K562 (cell line): ENCODE measurements around the gene SLAMF9. TPM values are rescaled to one million over a fixed set of nuclear protein-coding genes. Genes with fewer than 3 reads are reported as not detected.

Experiments used
- ATAC-seq: fragments of 200-7000 bp; cut with Tn5 transposase; 3 replicates; pipeline ENCODE4 v1.9.1; 2020; ENCODE audit warnings: moderate library complexity
- BruUV-seq: library from RNA; stranded (reverse); fragments of 400-500 nt; replicated peaks from 2 replicates; lab custom pipeline; 2021; lab: Mats Ljungman, UMichigan
- CTCF ChIA-PET: fragments of 300-600 bp; formaldehyde crosslinking; extraction: SDS; loops from one replicate; lab custom pipeline; 2021; ENCODE audit warnings: low intra/inter-chr PET ratio; lab: Yijun Ruan, JAX
- POLR2A ChIA-PET: fragments of 300-600, 350-650 bp; sonication (Branson Sonifier 250); formaldehyde crosslinking; extraction: SDS; loops from one replicate; lab custom pipeline; 2021; ENCODE audit warnings: antibody characterized with exemption, inconsistent platforms; lab: Yijun Ruan, JAX
- DNase-seq, 4 experiments: peaks; one replicate each; pipeline versions ENCODE4 v3.0.0 to v3.0.0-alpha.2; 2011 to 2018; ENCODE audit warnings: low spot score in 3 of 4, mixed read lengths in 3 of 4; ENCODE audit errors: extremely low read depth in 1 of 4
- FAIRE-seq: peaks from 2 replicates; lab custom pipeline; 2011; peaks lifted over from hg19 to GRCh38; lab: Jason Lieb, UNC
- H2AFZ ChIP-seq: 2 replicates; pipeline ENCODE4 v1.6.0; 2011; ENCODE audit warnings: low read depth, low read length, control low read depth, inconsistent platforms
- H3K27ac ChIP-seq: fragments of 200-600 bp; 3 replicates; pipeline ENCODE4 v1.8.0; 2011; ENCODE audit warnings: low read depth, mild to moderate bottlenecking, control low read depth, inconsistent platforms, low read length, moderate library complexity, mixed read lengths; ENCODE audit errors: extremely low read depth
- H3K27me3 ChIP-seq, 2 experiments: fragments of 300-600 bp in 1 of 2; 2 replicates in 1 of 2; 3 replicates in 1 of 2; pipeline versions ENCODE4 v1.6.0 to v1.8.0; 2011; ENCODE audit warnings: inconsistent platforms in 2 of 2, low read length in 2 of 2, mild to moderate bottlenecking in 1 of 2, mixed read lengths in 1 of 2, moderate library complexity in 1 of 2; ENCODE audit not compliant: control insufficient read depth in 2 of 2, insufficient read depth in 2 of 2
- H3K36me3 ChIP-seq: fragments of 300-600 bp; 3 replicates; pipeline ENCODE4 v1.8.0; 2011; ENCODE audit warnings: mild to moderate bottlenecking, low read length, inconsistent platforms; ENCODE audit not compliant: control insufficient read depth, insufficient read depth
- H3K4me1 ChIP-seq, 2 experiments: fragments of 200-600 bp in 1 of 2; replicated peaks in 1 of 2; 2 replicates in 1 of 2; 3 replicates in 1 of 2; pipeline versions ENCODE4 v1.5.1 to v1.8.0; 2011; ENCODE audit warnings: inconsistent platforms in 2 of 2, low read length in 2 of 2, mild to moderate bottlenecking in 1 of 2, mixed read lengths in 1 of 2, moderate library complexity in 1 of 2; ENCODE audit not compliant: control insufficient read depth in 2 of 2, insufficient read depth in 2 of 2
- H3K4me2 ChIP-seq: 2 replicates; pipeline ENCODE4 v1.6.1; 2011; ENCODE audit warnings: low read length, control low read depth, inconsistent platforms, mixed read lengths; ENCODE audit not compliant: insufficient read depth
- H3K4me3 ChIP-seq: fragments of 200-600 bp; sonication (generic), shearing (Covaris generic); 2 replicates; pipeline ENCODE4 v1.5.1; 2016; ENCODE audit warnings: control low read depth, inconsistent platforms
- H3K79me2 ChIP-seq: fragments of 200-600 bp; 3 replicates; pipeline ENCODE4 v1.8.0; 2011; ENCODE audit warnings: low read length, inconsistent platforms; ENCODE audit not compliant: control insufficient read depth, insufficient read depth
- H3K9ac ChIP-seq, 2 experiments: 2 replicates each; pipeline versions ENCODE4 v1.6.0 to v1.6.1; 2011; ENCODE audit warnings: low read depth in 2 of 2, low read length in 2 of 2, control low read depth in 1 of 2, inconsistent platforms in 1 of 2, mild to moderate bottlenecking in 1 of 2, mixed read lengths in 1 of 2; ENCODE audit not compliant: insufficient read depth in 1 of 2
- H3K9me1 ChIP-seq: one replicate; pipeline ENCODE4 v1.6.0; 2011; ENCODE audit warnings: inconsistent platforms, mild to moderate bottlenecking, low read length, moderate library complexity; ENCODE audit not compliant: control insufficient read depth, insufficient read depth
- H3K9me3 ChIP-seq: replicated peaks from 2 replicates; pipeline ENCODE4 v1.5.1; 2011; ENCODE audit warnings: low read depth, low read length, inconsistent platforms; ENCODE audit not compliant: control insufficient read depth, insufficient read depth
- H4K20me1 ChIP-seq: replicated peaks from 2 replicates; pipeline ENCODE4 v1.6.1; 2011; ENCODE audit warnings: low read length, inconsistent platforms, mixed read lengths; ENCODE audit not compliant: control insufficient read depth, insufficient read depth
- PHF8 ChIP-seq: fragments of 200-600 bp; sonication (generic); IDR thresholded peaks from 2 replicates; pipeline ENCODE4 v1.6.1; 2012; ENCODE audit warnings: mixed run types, mild to moderate bottlenecking, inconsistent platforms, low read length, moderate library complexity, borderline replicate concordance
- RBBP5 ChIP-seq: fragments of 200-600 bp; sonication (generic); IDR thresholded peaks from 2 replicates; pipeline ENCODE4 v1.6.1; 2012; ENCODE audit warnings: borderline replicate concordance, mild to moderate bottlenecking, low read length, control low read depth, inconsistent platforms; ENCODE audit not compliant: insufficient read depth, poor library complexity, severe bottlenecking
- ZBTB7A ChIP-seq: IDR thresholded peaks from 2 replicates; pipeline ENCODE4 v1.6.1; 2011; ENCODE audit warnings: low read depth, mild to moderate bottlenecking, low read length, moderate library complexity, borderline replicate concordance; ENCODE audit not compliant: control insufficient read depth
- ZNF165 ChIP-seq: fragments of 250-450 bp; sonication (Bioruptor Pico); IDR thresholded peaks from 2 replicates; pipeline ENCODE4 v1.4.0; 2020; ENCODE audit warnings: borderline replicate concordance
- WGBS: fragments of 100-300 bp; shearing (Covaris generic); methylation state at CpG from one replicate; pipeline ENCODE4 v1.1.6; 2016; ENCODE audit warnings: low coverage, mixed read lengths; ENCODE audit not compliant: insufficient coverage; ENCODE audit errors: missing lambda C conversion rate; 5-methylcytosine and 5-hydroxymethylcytosine counted together
- in situ Hi-C: fragments of 300-500 bp; cut with MboI; formaldehyde crosslinking; loops from 4 replicates; pipeline ENCODE4 v1.15.0; 2018; ENCODE audit warnings: inconsistent platforms, mixed read lengths
- intact Hi-C: fragments of 100-400 bp; cut with micrococcal nuclease; formaldehyde crosslinking; loops from 2 replicates; pipeline ENCODE4 v1.14.2; 2022
- polyA plus RNA-seq, 8 experiments: library from polyadenylated mRNA; depleted of rRNA in 4 of 8; stranded (reverse) in 5 of 8; unstranded in 3 of 8; fragments of >200 nt; fragmentation: Nextera tagmentation in 2 of 8; fragmentation: Illumina TruSeq in 1 of 8; extraction: Ambion mirVana in 2 of 8; extraction: Trizol in 1 of 8; gene quantifications; 2 replicates each; pipeline versions ENCODE4 v1.2.1 to v1.2.3, GENCODE V29; 2011 to 2014; ENCODE audit warnings: inconsistent platforms in 1 of 8, missing spikeins in 1 of 8
- total RNA-seq, 7 experiments: library from RNA; depleted of rRNA in 6 of 7; stranded (reverse); fragments of >200 nt in 6 of 7; fragmentation: Illumina TruSeq in 2 of 7; extraction: Trizol in 2 of 7; gene quantifications; 2 replicates each; pipeline versions ENCODE4 v1.2.1 to v1.2.3, GENCODE V29; 2011 to 2021; ENCODE audit warnings: low replicate concordance in 1 of 7
- TF ChIP-seq, protein P1 (sequence below): fragments of 450-650 bp; formaldehyde crosslinking; IDR thresholded peaks from 2 replicates; pipeline ENCODE4 v1.4.0; 2020; ENCODE audit warnings: mild to moderate bottlenecking, mixed read lengths
- TF ChIP-seq, protein P2 (sequence below): fragments of 450-650 bp; IDR thresholded peaks from 2 replicates; pipeline ENCODE4 v1.6.1; 2017; ENCODE audit warnings: mild to moderate bottlenecking, moderate library complexity
- TF ChIP-seq, protein P3 (sequence below): fragments of 250-450 bp; sonication (Bioruptor Pico); IDR thresholded peaks from 2 replicates; pipeline ENCODE4 v1.5.0; 2021; ENCODE audit warnings: mild to moderate bottlenecking, borderline replicate concordance
- TF ChIP-seq, protein P4 (sequence below): fragments of 450-650 bp; IDR thresholded peaks from 2 replicates; pipeline ENCODE4 v1.6.1; 2016; ENCODE audit warnings: mild to moderate bottlenecking
- TF ChIP-seq, protein P5 (sequence below), 2 experiments: IDR thresholded peaks in 1 of 2; conservative IDR thresholded peaks in 1 of 2; 2 replicates each; pipeline ENCODE4 v1.6.1; 2016; ENCODE audit warnings: low read depth in 2 of 2, mild to moderate bottlenecking in 1 of 2, missing compliant biosample characterization in 1 of 2, missing genetic modification characterization in 1 of 2, moderate library complexity in 1 of 2

Gene SLAMF9
- total and polyA plus RNA-seq, 9 of the 15 experiments (the other 6 are each of a cell fraction or from before 2014, with no cell fraction given) = 0.13 to 0.21 TPM; not detected in 7

DNA sequence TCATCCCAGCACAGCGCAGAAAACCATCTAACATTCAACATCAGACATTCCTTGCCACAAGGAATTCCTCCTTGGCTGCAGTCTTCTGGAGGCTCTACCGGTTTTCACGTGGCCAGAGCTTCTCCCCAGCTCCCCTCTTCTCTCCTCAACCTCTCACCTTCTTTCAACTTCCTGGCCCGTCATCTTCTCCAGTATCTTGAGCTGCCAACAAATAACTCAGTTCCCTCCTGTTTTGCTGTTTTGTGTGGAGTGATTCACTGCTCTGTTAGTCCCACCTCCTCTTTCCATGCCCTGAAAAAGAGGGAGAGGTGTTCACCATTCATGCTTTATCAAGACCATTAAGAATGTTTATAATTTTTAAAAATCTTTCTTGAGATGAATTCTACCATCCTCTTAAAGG, 45.2 kb upstream of the SLAMF9 start:
- no peaks in the 10 kb centered on the region for H3K9me3 ChIP-seq
- no peak for ATAC-seq
- no peak overlapping the region for H3K4me3 ChIP-seq
- H3K9me1 ChIP-seq = no peaks in the 10 kb centered on the region
- H2AFZ ChIP-seq = no peak overlapping the region
- in situ Hi-C loops (loop anchor here (25.0 kb wide), 1 partner anchor 812 kb away; no protein-coding TSS in a partner anchor), intact Hi-C loops (no loop called here)
- H3K9ac ChIP-seq = no peak overlapping the region
- no TSS peak for BruUV-seq
- no peaks in the 10 kb centered on the region for H4K20me1 ChIP-seq
- DNase-seq = no peak
- H3K27me3 ChIP-seq = peaks cover 0 to 6% of the 10 kb centered on the region in 2 experiments; a peak in 2 of 5 replicates
- no peak for FAIRE-seq
- H3K36me3 ChIP-seq = no peaks in the 10 kb centered on the region
- CTCF ChIA-PET = no interaction called here
- no peak overlapping the region for H3K4me2 ChIP-seq
- POLR2A ChIA-PET = interaction anchor here (0.6 kb wide), 1 partner anchor 216 kb away, joined by 5 read pairs; no protein-coding TSS in a partner anchor
- WGBS = 0% methylated on average over 4 of the region's 4 CpGs
- no peaks in the 10 kb centered on the region for H3K79me2 ChIP-seq
- no peaks in the 10 kb centered on the region for H3K4me1 ChIP-seq
- no peak overlapping the region for H3K27ac ChIP-seq
- TF ChIP-seq, protein P1, sequence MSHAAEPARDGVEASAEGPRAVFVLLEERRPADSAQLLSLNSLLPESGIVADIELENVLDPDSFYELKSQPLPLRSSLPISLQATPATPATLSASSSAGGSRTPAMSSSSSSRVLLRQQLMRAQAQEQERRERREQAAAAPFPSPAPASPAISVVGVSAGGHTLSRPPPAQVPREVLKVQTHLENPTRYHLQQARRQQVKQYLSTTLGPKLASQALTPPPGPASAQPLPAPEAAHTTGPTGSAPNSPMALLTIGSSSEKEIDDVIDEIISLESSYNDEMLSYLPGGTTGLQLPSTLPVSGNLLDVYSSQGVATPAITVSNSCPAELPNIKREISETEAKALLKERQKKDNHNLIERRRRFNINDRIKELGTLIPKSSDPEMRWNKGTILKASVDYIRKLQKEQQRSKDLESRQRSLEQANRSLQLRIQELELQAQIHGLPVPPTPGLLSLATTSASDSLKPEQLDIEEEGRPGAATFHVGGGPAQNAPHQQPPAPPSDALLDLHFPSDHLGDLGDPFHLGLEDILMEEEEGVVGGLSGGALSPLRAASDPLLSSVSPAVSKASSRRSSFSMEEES (CRISPR knock-in tag) = no peak
- TF ChIP-seq, protein P2, sequence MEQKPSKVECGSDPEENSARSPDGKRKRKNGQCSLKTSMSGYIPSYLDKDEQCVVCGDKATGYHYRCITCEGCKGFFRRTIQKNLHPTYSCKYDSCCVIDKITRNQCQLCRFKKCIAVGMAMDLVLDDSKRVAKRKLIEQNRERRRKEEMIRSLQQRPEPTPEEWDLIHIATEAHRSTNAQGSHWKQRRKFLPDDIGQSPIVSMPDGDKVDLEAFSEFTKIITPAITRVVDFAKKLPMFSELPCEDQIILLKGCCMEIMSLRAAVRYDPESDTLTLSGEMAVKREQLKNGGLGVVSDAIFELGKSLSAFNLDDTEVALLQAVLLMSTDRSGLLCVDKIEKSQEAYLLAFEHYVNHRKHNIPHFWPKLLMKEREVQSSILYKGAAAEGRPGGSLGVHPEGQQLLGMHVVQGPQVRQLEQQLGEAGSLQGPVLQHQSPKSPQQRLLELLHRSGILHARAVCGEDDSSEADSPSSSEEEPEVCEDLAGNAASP = no peak
- TF ChIP-seq ZBTB7A (no peak), RBBP5 (no peak), PHF8 (no peak), ZNF165 (no peak)
- TF ChIP-seq, protein P3, sequence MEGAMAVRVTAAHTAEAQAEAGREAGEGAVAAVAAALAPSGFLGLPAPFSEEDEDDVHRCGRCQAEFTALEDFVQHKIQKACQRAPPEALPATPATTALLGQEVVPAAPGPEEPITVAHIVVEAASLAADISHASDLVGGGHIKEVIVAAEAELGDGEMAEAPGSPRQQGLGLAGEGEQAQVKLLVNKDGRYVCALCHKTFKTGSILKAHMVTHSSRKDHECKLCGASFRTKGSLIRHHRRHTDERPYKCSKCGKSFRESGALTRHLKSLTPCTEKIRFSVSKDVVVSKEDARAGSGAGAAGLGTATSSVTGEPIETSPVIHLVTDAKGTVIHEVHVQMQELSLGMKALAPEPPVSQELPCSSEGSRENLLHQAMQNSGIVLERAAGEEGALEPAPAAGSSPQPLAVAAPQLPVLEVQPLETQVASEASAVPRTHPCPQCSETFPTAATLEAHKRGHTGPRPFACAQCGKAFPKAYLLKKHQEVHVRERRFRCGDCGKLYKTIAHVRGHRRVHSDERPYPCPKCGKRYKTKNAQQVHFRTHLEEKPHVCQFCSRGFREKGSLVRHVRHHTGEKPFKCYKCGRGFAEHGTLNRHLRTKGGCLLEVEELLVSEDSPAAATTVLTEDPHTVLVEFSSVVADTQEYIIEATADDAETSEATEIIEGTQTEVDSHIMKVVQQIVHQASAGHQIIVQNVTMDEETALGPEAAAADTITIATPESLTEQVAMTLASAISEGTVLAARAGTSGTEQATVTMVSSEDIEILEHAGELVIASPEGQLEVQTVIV (CRISPR knock-in tag) = no peak
- TF ChIP-seq, protein P4, sequence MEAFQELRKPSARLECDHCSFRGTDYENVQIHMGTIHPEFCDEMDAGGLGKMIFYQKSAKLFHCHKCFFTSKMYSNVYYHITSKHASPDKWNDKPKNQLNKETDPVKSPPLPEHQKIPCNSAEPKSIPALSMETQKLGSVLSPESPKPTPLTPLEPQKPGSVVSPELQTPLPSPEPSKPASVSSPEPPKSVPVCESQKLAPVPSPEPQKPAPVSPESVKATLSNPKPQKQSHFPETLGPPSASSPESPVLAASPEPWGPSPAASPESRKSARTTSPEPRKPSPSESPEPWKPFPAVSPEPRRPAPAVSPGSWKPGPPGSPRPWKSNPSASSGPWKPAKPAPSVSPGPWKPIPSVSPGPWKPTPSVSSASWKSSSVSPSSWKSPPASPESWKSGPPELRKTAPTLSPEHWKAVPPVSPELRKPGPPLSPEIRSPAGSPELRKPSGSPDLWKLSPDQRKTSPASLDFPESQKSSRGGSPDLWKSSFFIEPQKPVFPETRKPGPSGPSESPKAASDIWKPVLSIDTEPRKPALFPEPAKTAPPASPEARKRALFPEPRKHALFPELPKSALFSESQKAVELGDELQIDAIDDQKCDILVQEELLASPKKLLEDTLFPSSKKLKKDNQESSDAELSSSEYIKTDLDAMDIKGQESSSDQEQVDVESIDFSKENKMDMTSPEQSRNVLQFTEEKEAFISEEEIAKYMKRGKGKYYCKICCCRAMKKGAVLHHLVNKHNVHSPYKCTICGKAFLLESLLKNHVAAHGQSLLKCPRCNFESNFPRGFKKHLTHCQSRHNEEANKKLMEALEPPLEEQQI = no peak
- TF ChIP-seq, protein P5, sequence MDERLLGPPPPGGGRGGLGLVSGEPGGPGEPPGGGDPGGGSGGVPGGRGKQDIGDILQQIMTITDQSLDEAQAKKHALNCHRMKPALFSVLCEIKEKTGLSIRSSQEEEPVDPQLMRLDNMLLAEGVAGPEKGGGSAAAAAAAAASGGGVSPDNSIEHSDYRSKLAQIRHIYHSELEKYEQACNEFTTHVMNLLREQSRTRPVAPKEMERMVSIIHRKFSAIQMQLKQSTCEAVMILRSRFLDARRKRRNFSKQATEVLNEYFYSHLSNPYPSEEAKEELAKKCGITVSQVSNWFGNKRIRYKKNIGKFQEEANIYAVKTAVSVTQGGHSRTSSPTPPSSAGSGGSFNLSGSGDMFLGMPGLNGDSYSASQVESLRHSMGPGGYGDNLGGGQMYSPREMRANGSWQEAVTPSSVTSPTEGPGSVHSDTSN (CRISPR knock-in tag; IDR thresholded peaks at IDR 0.05; ENCODE audit: low read depth) = no peak
- TF ChIP-seq, protein P5 (tag; conservative IDR thresholded peaks at IDR 0.05; ENCODE audit: low read depth) = no peak
